ENCODE data around the gene TNFRSF21.
"Not testable (repeated sequence)": the region's sequence is repeated elsewhere in the genome, so short reads cannot be mapped to it uniquely, and the experiment has no call there.

Gene TNFRSF21

DNA sequence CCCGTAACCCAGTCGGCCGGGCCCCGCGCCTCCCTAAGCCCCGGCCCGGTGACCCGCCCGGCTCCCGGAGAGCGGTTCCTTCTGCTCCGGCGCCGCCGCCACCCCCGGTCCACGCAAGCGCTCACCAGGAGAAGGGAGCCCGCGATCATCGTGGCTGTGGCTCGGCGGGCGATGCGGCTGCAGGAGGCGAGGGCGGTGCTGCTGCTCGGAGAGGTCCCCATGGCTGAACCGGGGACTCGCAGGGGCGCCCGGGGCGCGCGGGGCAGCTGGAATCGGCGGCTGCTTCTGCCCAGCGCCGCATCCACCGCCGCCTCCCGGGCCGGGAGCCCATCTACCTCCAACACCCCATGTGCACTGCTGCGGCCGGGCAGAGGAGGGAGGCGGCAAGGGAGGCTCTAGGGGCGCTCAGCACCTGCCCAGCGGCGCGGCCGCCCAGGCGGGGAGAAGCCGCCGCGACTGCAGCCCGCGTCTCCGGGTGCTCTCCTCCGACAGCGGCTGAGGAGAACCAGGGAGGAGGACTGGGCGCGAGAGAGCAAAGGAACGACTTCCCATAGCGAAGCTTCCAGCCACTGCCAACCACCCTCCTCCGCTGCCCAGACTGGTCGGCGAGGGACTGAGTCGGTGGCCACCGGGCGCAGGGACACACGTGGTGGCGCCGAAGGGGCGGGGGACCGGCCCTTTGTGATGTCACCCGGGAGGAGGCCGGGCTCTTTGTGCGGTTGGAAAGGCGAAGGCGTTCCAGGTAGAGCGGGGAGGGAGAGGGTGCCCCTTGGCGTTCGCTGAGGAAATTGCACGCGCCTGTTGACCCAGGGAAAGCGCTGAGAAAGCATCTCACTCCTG is at the start of gene TNFRSF21:
TNFRSF21 (minus strand) TSS at position 615 of the 840 bp plus-strand sequence; CDS start at position 221, 394 bp downstream.
- peak; percentile 82 for DNase-seq

GRCh38 chr6:47358440-47359225 is 48.9 kb upstream of the TNFRSF21 start:
- DNase-seq, result no peak

DNA sequence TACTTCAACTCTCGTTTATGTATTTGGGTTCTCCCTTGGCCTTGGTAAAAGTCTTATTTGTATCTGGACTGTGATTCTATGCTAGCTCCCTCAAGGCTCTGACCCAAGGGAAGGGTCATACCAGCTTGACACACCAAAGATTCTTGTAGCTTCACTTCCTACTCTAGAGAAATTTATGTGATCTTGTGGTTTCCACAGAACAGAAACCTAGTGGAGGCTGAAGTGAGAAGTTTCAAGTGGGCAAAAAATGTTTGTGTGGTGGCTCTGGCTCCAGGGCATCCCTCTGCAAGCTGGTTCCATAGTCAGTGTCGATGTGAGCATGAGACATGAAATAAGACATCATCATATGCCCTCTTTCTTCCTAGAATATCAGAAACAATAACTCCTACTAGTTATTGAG is 48.1 kb upstream of the TNFRSF21 start:
- DNase-seq, result no peak

DNA sequence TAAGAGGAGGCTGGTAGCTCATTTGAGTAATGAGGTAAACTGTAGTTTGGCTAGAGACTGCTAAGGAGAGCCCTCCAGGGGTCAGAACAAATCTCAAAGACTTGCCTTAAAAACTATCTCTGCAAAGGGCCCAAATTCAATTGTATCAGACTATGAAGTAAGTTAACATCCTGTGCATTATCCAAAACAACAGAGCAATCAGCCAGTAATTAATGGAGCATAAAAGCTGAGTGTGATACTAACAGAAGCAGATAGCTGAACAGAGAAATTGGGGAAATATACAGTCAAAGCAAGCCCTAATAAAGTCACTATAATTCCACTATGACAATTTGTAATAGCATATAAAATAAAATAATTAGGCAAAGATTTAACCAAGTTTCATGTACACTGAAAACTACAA is 45.8 kb upstream of the TNFRSF21 start:
- no peak for DNase-seq

DNA sequence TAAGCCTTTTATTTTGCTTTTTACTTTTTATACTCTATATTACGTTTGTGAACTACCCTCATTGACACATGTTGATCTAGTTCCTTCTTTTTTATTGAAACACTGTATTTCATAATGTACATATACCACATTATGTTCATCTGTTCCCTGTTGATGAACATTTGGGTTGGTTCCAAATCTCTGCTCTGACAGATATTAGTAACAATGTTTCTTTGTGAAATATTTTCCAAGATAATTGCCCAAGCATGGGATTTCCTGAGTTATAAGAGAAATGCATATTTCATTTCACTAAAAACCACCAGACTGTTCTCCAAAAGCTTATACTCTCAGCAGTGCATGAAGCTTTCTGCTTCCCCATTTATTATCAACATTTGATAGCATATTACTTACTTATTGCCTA is 44.2 kb upstream of the TNFRSF21 start:
- DNase-seq, result no peak

DNA sequence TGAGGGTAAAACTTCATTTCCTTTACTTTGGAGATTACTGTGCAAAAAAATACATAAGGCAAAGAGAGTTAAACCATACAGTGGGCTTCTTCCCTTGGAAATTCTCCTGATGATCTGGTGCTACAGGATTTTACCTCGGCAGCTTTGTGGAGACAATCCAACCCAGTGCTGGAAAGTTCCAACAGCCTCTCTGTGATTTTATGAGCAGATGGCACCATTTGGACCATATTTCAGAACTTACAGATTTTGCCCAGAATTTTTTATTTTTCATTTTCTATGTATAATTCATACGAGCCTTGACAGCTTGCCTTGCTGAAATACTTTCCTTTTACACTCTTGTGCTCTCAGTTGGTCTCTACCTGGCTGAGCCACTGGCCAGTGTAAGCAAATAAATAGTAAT is 43.3 kb upstream of the TNFRSF21 start:
- no peak for DNase-seq

DNA sequence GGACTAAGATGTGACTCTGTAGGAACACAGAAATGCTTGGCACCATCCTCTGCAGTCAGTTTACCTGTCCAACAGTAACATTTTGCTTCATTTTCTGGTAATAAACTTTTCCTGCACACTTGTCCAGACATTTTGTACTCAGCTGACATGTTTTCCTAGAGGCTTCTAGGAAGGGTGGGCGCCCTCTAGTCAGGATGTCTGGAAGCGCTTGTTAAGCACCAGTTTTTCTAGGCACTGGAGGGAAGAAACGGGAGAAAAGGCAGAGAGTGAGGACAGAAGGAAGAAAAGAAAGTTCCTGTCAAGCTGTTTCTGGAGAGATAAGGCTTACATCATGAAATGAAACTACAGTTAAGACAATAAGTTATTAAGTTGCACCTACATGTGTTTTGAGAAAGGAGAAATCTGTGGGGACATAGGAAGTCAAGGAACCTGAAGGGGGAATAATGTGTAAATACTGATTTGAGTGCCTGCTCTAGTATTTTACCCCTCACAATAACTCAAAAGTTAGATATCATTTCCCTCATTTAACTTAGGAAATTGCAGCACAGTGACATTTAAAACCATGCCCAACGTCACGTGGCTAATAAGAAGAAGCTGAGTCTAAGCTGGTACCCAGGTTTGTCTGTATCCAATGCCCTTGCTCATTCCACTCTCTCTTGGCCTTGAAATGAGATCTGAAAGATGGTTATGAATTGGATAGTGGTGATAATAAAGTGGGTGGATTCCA is 42.7 kb upstream of the TNFRSF21 start:
- no peak for DNase-seq

- no peak for DNase-seq
These were observed 41.9 kb upstream of the TNFRSF21 start for GRCh38 chr6:47351621-47352020.

DNA sequence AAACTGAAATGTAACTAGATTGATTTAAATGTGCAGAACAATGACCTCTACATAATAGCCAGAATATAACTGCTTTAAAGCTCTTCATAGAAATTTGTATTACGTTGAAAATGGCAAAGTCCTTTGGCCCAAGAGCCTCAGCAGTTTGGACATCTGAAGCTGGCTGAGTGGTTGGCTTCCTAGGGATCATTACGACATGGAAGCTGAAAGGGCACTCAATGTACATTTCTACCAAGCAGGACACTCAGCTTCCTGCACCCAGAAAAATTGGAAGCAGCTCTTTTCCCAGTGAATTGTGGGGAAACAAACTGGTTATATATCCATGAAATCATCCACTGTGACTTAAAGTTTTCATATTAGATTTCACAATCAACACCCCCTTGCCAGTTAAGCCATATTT is 40.2 kb upstream of the TNFRSF21 start:
- no peak for DNase-seq

DNA sequence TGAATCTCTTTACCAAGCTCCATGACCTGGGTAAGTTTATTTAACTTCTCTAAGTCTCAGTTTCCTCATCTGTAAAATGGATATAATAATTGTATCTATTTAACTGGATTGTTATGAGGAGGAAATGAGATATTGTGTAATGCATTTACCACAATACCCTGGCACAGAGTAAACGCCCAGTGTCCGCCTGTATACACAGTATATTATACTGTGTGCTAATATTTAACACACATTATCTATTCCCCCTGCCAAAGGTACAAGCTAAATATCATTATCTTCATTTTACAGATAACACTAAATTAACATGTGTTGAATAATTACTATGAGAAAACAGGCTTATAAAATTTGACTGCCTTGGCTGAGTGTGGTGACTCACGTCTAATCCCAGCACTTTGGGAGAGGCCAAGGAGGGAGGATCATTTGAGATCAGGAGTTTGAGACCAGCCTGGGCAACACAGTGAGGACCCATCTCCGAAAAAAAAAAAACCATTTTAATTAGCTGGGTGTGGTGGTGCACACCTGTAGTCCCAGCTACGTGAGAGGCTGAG is 38.7 kb upstream of the TNFRSF21 start:
- DNase-seq, result no peak

DNA sequence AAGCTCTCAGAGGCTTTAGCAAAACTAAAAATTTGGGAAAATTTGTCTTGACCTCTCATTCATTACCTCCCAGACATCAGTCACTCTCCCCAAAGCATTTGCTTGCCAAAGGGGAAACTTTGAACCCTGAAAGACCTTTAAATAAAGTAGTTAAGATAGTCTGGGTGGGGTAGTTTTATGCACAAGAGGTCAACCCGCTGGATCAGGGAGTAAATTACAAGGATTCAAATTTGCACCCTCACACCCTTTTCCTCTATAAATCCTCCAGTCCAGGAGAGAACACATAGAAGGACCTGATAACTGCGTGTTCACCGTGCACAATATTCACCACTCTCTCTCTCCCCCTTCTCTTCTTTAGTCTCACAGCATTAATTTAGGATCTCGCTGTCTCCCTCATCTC is 36.1 kb upstream of the TNFRSF21 start:
- DNase-seq, result no peak

DNA sequence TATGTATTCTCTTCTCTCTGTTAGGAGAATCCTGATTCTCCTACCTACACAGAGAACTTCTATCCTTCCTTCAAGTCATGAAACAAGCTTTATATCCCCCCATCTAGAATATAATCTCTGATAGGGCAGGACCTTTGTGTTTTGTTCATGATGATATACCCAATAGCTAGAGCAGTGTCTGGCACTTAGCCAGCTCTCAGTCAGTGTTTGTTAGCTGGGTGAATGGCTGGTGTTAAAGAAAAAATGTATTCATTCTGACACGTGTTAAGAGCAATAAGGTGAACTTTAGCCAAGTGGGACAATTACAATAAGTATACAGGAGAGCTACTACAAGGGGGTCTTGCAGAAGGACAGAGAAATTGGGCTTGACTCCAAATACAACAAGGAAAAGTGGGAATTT is 34.3 kb upstream of the TNFRSF21 start:
- DNase-seq, result no peak

GRCh38 chr6:47343600-47343999 is 33.9 kb upstream of the TNFRSF21 start:
- no peak for DNase-seq

DNA sequence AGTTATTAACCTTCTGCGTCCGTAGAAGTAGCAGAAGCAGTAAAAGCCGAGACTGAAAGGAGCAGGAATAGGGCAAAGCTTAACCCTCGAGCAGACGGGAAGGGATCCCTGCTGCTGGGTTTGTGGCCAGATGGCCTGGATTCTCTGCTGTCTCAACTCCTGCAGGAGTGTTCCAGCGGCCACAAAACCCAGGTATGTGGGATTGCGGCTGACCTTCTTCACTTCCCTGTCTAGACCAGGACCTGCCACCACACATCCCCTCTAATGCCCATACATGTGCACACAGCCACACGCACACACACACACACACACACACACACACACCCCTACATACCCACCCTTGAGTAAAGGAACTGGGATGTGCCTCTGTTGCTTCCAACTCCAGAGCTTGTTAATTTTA is 33.1 kb upstream of the TNFRSF21 start:
- DNase-seq, result no peak

DNA sequence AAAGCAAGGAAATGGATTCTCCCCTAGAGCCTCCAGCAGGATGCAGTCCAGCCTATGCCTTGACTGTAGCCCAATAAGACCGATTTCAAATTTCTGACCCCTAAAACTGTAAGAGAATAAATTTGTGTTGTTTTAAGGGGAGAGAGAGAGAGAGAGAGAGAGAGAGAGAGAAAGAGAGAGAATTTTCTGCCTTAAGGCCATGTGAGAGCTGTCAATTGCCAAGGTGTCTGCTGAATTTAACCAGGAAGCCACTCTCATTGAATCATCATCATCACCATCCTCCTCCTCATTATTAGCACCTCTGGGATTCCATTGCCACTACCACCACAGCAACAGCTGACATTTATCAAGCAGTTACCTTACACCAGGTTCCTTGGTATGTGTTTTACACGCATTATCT is 27.8 kb upstream of the TNFRSF21 start:
- no peak for DNase-seq

DNA sequence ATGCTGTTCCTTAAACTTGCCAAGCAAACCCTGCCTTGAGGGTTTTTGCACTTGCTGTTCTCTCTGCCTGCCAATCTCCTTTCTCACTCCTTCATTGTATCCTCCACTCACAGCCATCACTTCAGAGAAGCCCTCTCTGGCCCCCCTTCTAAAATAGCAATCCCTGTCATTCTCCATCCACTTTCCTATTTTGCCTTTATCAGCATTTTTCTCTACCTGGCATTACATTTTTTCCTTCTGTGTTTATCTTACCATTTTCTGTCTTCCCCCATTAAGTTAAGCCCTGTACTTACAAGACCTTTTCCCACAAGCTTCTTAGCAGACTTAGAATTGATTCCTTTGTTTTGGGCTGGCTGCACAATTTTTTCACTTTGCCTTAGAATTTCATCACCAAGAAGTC is 26.6 kb upstream of the TNFRSF21 start:
- DNase-seq, result no peak

DNA sequence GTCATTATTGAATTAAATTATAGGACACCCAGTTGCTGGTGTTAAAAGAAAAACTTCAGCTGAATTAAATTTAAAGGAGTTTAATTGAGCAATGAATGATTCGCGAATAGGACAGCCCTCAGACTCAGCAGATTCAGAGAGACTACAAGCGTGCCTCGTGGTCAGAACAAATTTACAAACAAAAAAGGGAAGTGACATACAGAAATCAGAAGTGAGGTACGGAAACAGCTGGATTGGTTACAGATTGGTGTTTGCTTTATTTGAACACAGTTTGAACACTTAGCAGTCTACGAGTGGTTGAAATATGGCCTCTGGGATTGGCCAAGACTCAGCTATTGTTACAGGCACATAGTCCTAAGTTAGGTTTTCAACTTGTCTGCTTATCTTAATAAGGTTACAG is 25.8 kb upstream of the TNFRSF21 start:
- DNase-seq, result peak; percentile 57

DNA sequence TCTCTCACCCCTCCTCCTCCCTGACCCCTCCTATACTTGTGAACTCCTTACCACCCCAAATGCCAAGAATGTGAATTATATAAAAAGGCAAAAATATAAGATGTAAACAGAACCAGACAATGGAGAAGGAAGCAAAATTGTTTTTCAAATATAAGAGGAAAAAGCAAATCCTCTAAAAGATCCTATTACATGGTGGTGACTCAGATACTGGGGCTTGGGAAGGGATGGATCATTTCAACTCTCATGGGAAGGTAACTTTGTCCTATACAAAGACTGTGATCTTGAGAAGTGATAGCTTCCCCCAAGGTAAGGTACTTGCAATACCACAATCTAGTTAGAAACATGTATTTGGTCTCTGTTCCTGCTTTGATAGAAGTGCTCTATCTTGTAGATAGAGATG is 24.6 kb upstream of the TNFRSF21 start:
- no peak for DNase-seq

DNA sequence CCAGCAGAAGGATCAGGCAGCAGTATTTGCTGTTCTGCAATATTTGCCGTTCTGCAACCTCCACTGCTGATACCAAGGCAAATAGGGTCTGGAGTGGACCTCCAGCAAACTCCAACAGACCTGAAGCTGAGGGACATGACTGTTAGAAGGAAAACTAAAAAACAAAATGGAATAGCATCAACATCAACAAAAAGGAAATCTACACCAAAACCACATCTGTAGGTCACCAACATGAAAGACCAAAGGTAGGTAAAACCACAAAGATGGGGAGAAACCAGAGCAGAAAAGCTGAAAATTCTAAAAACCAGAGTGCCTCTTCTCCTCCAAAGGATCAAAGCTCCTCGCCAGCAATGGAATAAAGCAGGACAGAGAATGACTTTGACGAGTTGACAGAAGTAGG is 18.9 kb upstream of the TNFRSF21 start:
- DNase-seq, result not testable (repeated sequence)

GRCh38 chr6:47328139-47328538 is 18.4 kb upstream of the TNFRSF21 start:
- DNase-seq, result not testable (repeated sequence)

DNA sequence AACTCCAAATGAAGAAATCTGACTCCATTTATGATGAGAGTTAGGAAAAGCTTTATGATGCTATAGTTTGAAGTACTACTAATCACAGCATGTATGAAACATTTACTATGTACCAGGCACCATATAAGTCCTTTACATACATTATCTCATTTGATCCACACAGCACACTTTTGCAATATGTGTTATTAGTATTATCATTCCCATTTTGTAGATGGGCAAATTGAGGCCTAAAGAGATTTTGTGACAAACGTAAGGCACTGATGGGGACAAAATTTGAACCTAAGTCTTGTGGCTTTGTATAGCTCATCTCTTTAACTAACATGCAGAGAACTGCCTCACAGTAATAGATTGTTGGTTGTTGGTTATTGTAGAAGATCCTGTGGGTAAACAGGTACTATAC is 14.2 kb upstream of the TNFRSF21 start:
- no peak for DNase-seq

DNA sequence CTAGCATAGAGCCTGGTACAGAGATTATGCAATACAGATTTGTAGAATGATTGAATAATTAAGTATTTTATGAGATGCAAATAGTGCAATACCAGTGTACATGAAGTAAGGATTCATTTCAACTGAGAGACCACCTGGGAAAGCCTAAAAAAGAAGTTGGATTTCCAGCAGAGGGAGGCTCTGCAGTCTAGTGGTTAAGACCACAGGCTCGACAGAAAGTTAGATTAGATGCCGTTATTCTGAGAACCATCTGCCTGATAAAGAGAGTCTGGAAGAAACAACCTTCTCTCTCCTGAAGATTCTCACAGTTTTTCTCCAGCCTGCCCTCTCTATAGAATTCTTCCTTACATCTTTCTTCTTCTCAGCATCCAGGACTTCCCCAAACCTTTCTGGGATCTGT is 13.6 kb upstream of the TNFRSF21 start:
- DNase-seq, result no peak

GRCh38 chr6:47321577-47321976 is 11.9 kb upstream of the TNFRSF21 start:
- peak; percentile 75 for DNase-seq

Data from GDM1 (cell line).